Activated T-helper 1 cell treated with anti-CD3 and anti-CD28 coated beads, Interleukin-2, amount 50 U/mL, for 16 hours (primary cell): Measurements from ENCODE around the gene CLIP2.
"Not testable (repeated sequence)": the region's sequence is repeated elsewhere in the genome, so short reads cannot be mapped to it uniquely, and the experiment has no call there.

Experiments used
- DNase-seq, 2 donors: peaks; one replicate each; pipeline ENCODE4 v3.0.0-alpha.2; 2020; ENCODE audit warnings: low read depth in 1 of 2, low spot score in 1 of 2

CLIP2 gene

DNA sequence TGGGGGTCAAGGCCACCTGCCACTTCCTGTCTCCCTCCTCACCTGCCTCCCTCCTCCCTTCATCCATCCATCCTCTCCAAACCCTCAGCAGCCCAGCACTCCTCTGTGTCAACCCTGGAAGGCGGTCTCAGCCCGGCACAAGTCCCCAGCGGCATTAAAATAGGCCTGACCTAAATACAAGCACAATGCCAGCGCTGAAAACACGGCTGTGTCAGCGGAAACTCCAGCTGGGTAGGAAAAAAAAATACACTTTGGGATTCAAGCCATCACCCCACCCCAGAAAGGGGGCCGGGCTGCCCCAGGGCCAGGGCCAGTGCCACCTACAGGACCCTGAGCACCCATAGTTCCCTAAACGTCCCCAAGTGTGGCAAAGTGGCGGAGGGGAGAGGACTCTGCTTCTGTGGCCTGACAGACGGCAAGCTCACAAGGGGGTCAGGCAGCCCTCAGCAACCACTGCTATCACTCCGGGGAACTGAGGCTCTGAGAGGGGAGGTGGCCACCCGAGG lies 141.8 kb downstream of the CLIP2 start:
- no peak for DNase-seq

DNA sequence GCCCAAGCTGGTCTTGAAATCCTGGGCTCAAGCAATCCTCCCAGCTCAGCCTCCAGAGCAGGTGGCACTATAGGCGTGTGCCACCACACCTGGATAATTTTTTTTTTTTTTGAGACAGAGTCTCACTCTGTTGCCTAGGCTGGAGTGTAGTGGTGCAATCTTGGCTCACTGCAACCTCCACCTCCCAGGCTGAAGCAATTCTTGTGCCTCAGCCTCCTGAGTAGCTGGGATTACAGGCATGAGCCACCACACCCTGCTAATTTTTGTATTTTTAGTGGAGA lies 148.0 kb downstream of the CLIP2 start:
- DNase-seq = not testable (repeated sequence)

- no peak for DNase-seq
These were observed 149.1 kb downstream of the CLIP2 start for GRCh38 chr7:74438327-74438726.

DNA sequence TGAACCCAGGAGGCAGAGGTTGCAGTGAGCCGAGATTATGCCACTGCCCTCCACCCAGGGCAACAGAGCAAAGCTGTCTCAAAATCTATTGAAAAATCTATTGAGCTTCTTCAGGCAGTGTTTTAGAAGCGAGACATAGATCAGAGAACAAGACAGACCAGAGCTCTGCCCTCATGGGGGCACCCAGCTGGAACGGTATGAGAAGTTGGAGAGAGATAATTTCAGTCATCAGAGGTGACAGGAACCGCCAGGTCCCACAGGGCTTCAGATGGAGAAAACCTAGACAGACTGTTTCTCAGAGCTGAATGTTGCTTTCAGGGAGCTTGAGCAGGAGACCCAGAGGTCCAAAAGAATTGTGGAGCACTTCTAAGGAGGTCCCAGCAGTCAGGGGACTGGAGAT lies 150.3 kb downstream of the CLIP2 start:
- DNase-seq = no peak

DNA sequence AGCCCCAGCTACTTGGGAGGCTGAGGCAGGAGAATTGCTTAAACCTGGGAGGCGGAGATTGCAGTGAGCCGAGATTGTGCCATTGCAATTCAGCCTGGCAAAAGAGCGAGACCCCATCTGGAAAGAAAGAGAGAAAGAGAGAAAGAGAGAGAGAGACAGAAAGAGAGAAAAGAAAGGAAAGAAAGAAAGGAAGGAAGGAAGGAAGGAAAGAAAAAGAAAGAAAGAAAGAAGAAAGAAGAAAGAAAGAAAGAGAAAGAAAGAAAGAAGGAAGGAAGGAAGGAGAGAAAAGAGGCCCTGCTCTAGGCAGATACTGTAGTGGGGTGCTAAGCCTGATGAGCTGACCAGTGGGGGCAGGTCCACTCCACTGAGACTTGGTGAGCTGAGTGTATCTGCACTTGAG lies 150.9 kb downstream of the CLIP2 start:
- DNase-seq = not testable (repeated sequence)

- DNase-seq = no peak
These were observed 152.6 kb downstream of the CLIP2 start for GRCh38 chr7:74441801-74442200.

- DNase-seq = no peak
These were observed 154.5 kb downstream of the CLIP2 start for GRCh38 chr7:74443543-74444247.

DNA sequence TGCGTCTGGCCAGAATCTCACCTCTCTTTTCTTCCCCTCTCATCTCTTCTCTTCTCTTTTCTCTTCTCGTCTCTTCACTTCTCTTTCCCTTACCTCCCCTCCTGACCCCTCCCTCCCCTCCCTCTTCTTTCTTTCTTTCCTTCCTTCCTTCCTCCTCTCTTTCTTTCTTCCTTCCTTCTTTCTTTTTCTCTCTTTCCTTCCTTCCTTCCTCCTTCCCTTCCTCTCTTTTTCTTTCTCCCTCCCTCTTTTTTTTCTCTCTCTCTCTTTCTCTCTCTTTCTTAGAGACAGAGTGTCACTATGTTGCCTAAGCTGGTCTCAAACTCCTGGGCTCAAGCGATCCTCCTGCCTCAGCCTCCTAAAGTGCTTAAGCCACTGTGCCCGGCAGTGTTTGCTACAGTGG lies 159.9 kb downstream of the CLIP2 start:
- no peak for DNase-seq

- DNase-seq = peak; percentile 26 to 45
These were observed 160.7 kb downstream of the CLIP2 start for GRCh38 chr7:74449809-74450397.

- DNase-seq = no peak
These were observed 163.6 kb downstream of the CLIP2 start for GRCh38 chr7:74452748-74453321.

GRCh38 chr7:74453322-74454011 lies 164.3 kb downstream of the CLIP2 start, which contains the start of gene GTF2IRD1:
TSS of gene GTF2IRD1 (plus strand) at chr7:74453906. CDS start at chr7:74508081, 54,175 bp downstream.
- peak; percentile 22 to 30 for DNase-seq

- no peak for DNase-seq
These were observed 165.1 kb downstream of the CLIP2 start for GRCh38 chr7:74454021-74454924.

DNA sequence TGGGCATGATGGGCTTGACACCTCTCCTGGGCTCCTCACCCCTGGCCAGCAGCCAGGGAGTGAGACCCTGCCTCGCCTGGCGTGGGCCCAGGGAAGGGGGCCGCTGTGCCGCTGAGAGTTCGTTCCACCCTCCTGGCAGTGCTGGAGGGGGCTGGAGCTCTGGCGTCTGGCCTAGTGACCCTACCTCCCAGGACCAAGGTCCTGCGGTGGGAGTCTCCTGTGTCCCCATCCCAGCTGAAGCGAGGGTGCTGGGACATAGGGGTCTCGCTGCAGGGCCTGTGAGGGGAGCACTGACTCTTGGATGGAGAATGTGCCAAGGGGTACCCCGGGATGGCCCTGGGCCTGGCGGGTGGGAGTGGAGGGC lies 165.7 kb downstream of the CLIP2 start:
- DNase-seq = no peak

GRCh38 chr7:74455291-74455804 lies 166.1 kb downstream of the CLIP2 start:
- no peak for DNase-seq
